Measurements from ENCODE around the gene SNX20. TPM values are rescaled to one million over a fixed set of nuclear protein-coding genes. Genes with fewer than 3 reads are reported as not detected.

The SNX20 gene
- total RNA-seq, 2 donors from 2014 or later, result 0.86 to 1.6 TPM

- H3K9me3 ChIP-seq, result no peaks in the 10 kb centered on the region
- no peak overlapping the region for H3K27ac ChIP-seq
- no peaks in the 10 kb centered on the region for H3K4me1 ChIP-seq
- H3K9ac ChIP-seq (ENCODE audit: low read depth in 2 of 2, low read length in 2 of 2), result no peak overlapping the region
- no peak for DNase-seq
- H3K27me3 ChIP-seq, result no peaks in the 10 kb centered on the region
- no peak overlapping the region for H3K4me3 ChIP-seq
- intact Hi-C loops (cut with DNase I), result no loop called here
- H3K36me3 ChIP-seq, result no peaks in the 10 kb centered on the region
- TF ChIP-seq CTCF (IDR thresholded peaks at IDR 0.05), result no peak
These were observed 31.8 kb upstream of the SNX20 start for GRCh38 chr16:50712956-50713355.

- no peaks in the 10 kb centered on the region for H3K4me1 ChIP-seq
- H3K27ac ChIP-seq, result no peak overlapping the region
These were observed 31.4 kb upstream of the SNX20 start for GRCh38 chr16:50712560-50712898.

GRCh38 chr16:50711862-50712559 is 30.9 kb upstream of the SNX20 start:
- Histone ChIP-seq H3K27ac (no peak overlapping the region), H3K4me3 (no peak overlapping the region), H3K9me3 (no peaks in the 10 kb centered on the region), H3K27me3 (no peaks in the 10 kb centered on the region), H3K9ac (ENCODE audit: low read depth in 2 of 2, low read length in 2 of 2) (no peak overlapping the region), H3K36me3 (no peaks in the 10 kb centered on the region), H3K4me1 (no peaks in the 10 kb centered on the region)
- intact Hi-C loops (cut with DNase I), result no loop called here
- no peak for TF ChIP-seq CTCF (IDR thresholded peaks at IDR 0.05)
- no peak for DNase-seq

More at GRCh38 chr16:50712560-50712898, 31.4 kb upstream of the SNX20 start:
- TF ChIP-seq CTCF (IDR thresholded peaks at IDR 0.05), result no peak
- Histone ChIP-seq H3K36me3 (no peaks in the 10 kb centered on the region), H3K4me3 (no peak overlapping the region), H3K9ac (ENCODE audit: low read depth in 2 of 2, low read length in 2 of 2) (no peak overlapping the region), H3K9me3 (no peaks in the 10 kb centered on the region), H3K27me3 (no peaks in the 10 kb centered on the region)
- intact Hi-C loops (cut with DNase I), result no loop called here
- no peak for DNase-seq

GRCh38 chr16:50711040-50711439 is 29.9 kb upstream of the SNX20 start:
- no peaks in the 10 kb centered on the region for H3K36me3 ChIP-seq
- H3K9ac ChIP-seq (ENCODE audit: low read depth in 2 of 2, low read length in 2 of 2), result no peak overlapping the region
- H3K27me3 ChIP-seq, result no peaks in the 10 kb centered on the region
- no peaks in the 10 kb centered on the region for H3K4me1 ChIP-seq
- no peak for TF ChIP-seq CTCF (IDR thresholded peaks at IDR 0.05)
- H3K4me3 ChIP-seq, result no peak overlapping the region
- no peak overlapping the region for H3K27ac ChIP-seq
- intact Hi-C loops (cut with DNase I), result no loop called here
- no peak for DNase-seq
- H3K9me3 ChIP-seq, result no peaks in the 10 kb centered on the region

GRCh38 chr16:50709980-50710379 is 28.9 kb upstream of the SNX20 start:
- Histone ChIP-seq H3K9ac (ENCODE audit: low read depth in 2 of 2, low read length in 2 of 2) (no peak overlapping the region), H3K27me3 (no peaks in the 10 kb centered on the region), H3K4me3 (no peak overlapping the region), H3K9me3 (no peaks in the 10 kb centered on the region), H3K36me3 (no peaks in the 10 kb centered on the region), H3K27ac (no peak overlapping the region), H3K4me1 (no peaks in the 10 kb centered on the region)
- intact Hi-C loops (cut with DNase I), result no loop called here
- no peak for TF ChIP-seq CTCF (IDR thresholded peaks at IDR 0.05)
- DNase-seq, result no peak

All from colonic mucosa (tissue), 4 donors.